HepG2 (cell line): ENCODE data around the gene FUT1. TPM values are rescaled to one million over a fixed set of nuclear protein-coding genes. Genes with fewer than 3 reads are reported as not detected.

Source experiments
- FUBP1 ChIP-seq: sonication (generic); formaldehyde crosslinking; IDR thresholded peaks from 2 replicates; pipeline ENCODE4 v1.5.1; 2020; ENCODE audit warnings: missing genetic modification reagents, mild to moderate bottlenecking, borderline replicate concordance
- PRDM15 ChIP-seq: sonication (generic); formaldehyde crosslinking; IDR thresholded peaks from 2 replicates; pipeline ENCODE4 v1.4.0; 2020; ENCODE audit warnings: missing genetic modification reagents
- SMAD9 ChIP-seq: sonication (generic); formaldehyde crosslinking; IDR thresholded peaks from 2 replicates; pipeline ENCODE4 v1.5.1; 2020; ENCODE audit warnings: mild to moderate bottlenecking, missing genetic modification reagents
- SOX5 ChIP-seq: IDR thresholded peaks from 2 replicates; pipeline ENCODE4 v1.6.1; 2016; ENCODE audit warnings: borderline replicate concordance
- TGIF2 ChIP-seq: IDR thresholded peaks from 2 replicates; pipeline ENCODE4 v1.6.1; 2016; ENCODE audit warnings: control low read depth, missing compliant biosample characterization
- ZBTB3 ChIP-seq: sonication (generic); formaldehyde crosslinking; IDR thresholded peaks from 2 replicates; pipeline ENCODE4 v1.4.0; 2020; ENCODE audit warnings: low read depth, mild to moderate bottlenecking, moderate library complexity, missing genetic modification reagents, borderline replicate concordance
- ZBTB46 ChIP-seq: sonication (generic); formaldehyde crosslinking; IDR thresholded peaks from 2 replicates; pipeline ENCODE4 v1.4.0; 2020; ENCODE audit warnings: mild to moderate bottlenecking, missing genetic modification reagents, borderline replicate concordance
- ZFP91 ChIP-seq: sonication (generic); formaldehyde crosslinking; IDR thresholded peaks from 2 replicates; pipeline ENCODE4 v1.9.0; 2022; ENCODE audit warnings: missing genetic modification reagents, mild to moderate bottlenecking, borderline replicate concordance
- ZNF18 ChIP-seq: sonication (generic); formaldehyde crosslinking; IDR thresholded peaks from 2 replicates; pipeline ENCODE4 v1.8.0; 2022; ENCODE audit warnings: mild to moderate bottlenecking, missing genetic modification reagents; ENCODE audit not compliant: insufficient replicate concordance
- ZNF530 ChIP-seq: sonication (generic); formaldehyde crosslinking; IDR thresholded peaks from 2 replicates; pipeline ENCODE4 v1.5.0; 2020; ENCODE audit warnings: low read depth, mild to moderate bottlenecking, missing genetic modification reagents
- ZNF564 ChIP-seq: sonication (generic); formaldehyde crosslinking; IDR thresholded peaks from 2 replicates; pipeline ENCODE4 v1.8.1; 2023; ENCODE audit warnings: mild to moderate bottlenecking, missing genetic modification reagents
- ZNF691 ChIP-seq: sonication (generic); formaldehyde crosslinking; IDR thresholded peaks from 2 replicates; pipeline ENCODE4 v1.4.0; 2020; ENCODE audit warnings: missing genetic modification reagents, low read depth, mild to moderate bottlenecking, borderline replicate concordance
- ZNF766 ChIP-seq: sonication (generic); formaldehyde crosslinking; IDR thresholded peaks from 2 replicates; pipeline ENCODE4 v1.5.0; 2020; ENCODE audit warnings: missing genetic modification reagents, borderline replicate concordance
- ZSCAN20 ChIP-seq: sonication (generic); formaldehyde crosslinking; IDR thresholded peaks from 2 replicates; pipeline ENCODE4 v1.4.0; 2020; ENCODE audit warnings: missing genetic modification reagents, mild to moderate bottlenecking, borderline replicate concordance
- ZSCAN25 ChIP-seq: sonication (generic); formaldehyde crosslinking; IDR thresholded peaks from 2 replicates; pipeline ENCODE4 v1.8.0; 2022; ENCODE audit warnings: mild to moderate bottlenecking, missing genetic modification reagents
- polyA plus RNA-seq, 8 experiments: library from polyadenylated mRNA; depleted of rRNA in 3 of 8; stranded (reverse) in 7 of 8; unstranded in 1 of 8; fragments of >200 nt; fragmentation: Illumina TruSeq in 4 of 8; extraction: Trizol in 4 of 8; gene quantifications; 2 replicates each; pipeline versions ENCODE4 v1.2.1 to v1.2.3, GENCODE V29; 2011 to 2016; ENCODE audit warnings: low read depth in 4 of 8, missing spikeins in 1 of 8, mixed read lengths in 1 of 8; ENCODE audit not compliant: insufficient read depth in 1 of 8
- total RNA-seq, 5 experiments: library from RNA; depleted of rRNA; stranded (reverse); fragments of >200 nt; fragmentation: Illumina TruSeq; extraction: Trizol; gene quantifications; 2 replicates each; pipeline ENCODE4 v1.2.3, GENCODE V29; 2016; ENCODE audit warnings: low read depth in 1 of 5

The FUT1 gene
- total and polyA plus RNA-seq, 2 of the 13 experiments (the other 11 are each of a cell fraction or from before 2014, with no cell fraction given): 0.07 to 1.1 TPM

- no peak for TF ChIP-seq ZSCAN20
- no peak for TF ChIP-seq ZNF766
- TF ChIP-seq ZSCAN25: peak; percentile 64; the same call in 1 of the 2 replicates
- no peak for TF ChIP-seq SMAD9
- TF ChIP-seq SOX5 (CRISPR knock-in tag): peak; percentile 51; the same call in 1 of the 2 replicates
- TF ChIP-seq ZNF18 (CRISPR knock-in tag): no peak
- TF ChIP-seq PRDM15 (CRISPR knock-in tag): no peak
- TF ChIP-seq ZBTB46: no peak
- TF ChIP-seq ZNF691 (CRISPR knock-in tag): no peak
- no peak; the same call in 1 of the 2 replicates for TF ChIP-seq ZFP91 (CRISPR knock-in tag)
- no peak for TF ChIP-seq FUBP1
- TF ChIP-seq TGIF2: no peak
- no peak for TF ChIP-seq ZBTB3 (CRISPR knock-in tag)
- no peak for TF ChIP-seq ZNF564 (CRISPR knock-in tag)
- no peak for TF ChIP-seq ZNF530 (CRISPR knock-in tag)
These were observed 33.7 kb downstream of the FUT1 start (continued) for GRCh38 chr19:48718711-48719231.
